Gastrocnemius medialis (tissue), 4 donors: Measurements from ENCODE around the gene AUTS2.

Source experiments
- CTCF ChIP-seq, 5 experiments: fragments of 450-650 bp in 3 of 5; fragments of 200-600 bp in 2 of 5; sonication (generic) in 2 of 5; IDR thresholded peaks in 4 of 5; conservative IDR thresholded peaks in 1 of 5; 1 replicate in 4 of 5; 2 replicates in 1 of 5; pipeline ENCODE4 v1.5.1; 2016 to 2019; ENCODE audit warnings: antibody characterized with exemption in 5 of 5, mild to moderate bottlenecking in 3 of 5, moderate library complexity in 3 of 5
- POLR2A ChIP-seq, 2 donors: fragments of 450-650 bp; IDR thresholded peaks; one replicate each; pipeline ENCODE4 v1.6.1; 2017; ENCODE audit warnings: antibody characterized with exemption in 2 of 2, mild to moderate bottlenecking in 2 of 2, moderate library complexity in 2 of 2

DNA sequence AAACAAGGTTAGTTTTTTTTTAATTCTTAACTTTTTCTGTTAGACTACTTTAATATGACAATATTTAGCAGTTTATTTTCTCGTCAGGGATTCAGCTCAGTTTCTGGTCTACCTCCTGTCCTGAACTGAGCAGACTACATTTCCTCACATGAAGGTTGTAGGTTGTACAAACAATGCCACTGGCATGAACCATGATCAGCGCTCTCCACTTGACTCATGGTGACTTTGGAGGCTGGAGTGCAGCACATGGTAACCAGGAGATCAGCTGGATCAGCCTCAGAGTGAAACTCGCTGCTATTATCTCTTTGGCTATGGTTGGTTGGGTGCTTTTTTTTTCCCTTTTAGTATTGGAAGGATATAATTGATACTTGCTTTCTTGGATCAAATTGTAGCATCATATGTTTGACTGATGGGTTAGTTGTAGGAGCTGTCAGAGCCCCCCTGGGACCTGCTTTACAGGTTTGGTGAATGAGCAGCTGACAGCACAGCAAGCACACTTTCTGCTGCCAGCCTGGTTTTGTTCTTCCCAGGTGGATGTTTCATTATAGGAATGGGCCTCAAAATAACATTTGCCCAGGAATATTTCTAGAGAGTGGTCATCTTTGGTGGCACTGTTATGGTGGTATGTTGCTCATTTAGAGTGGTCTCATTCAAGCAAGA is 556.4 kb downstream of the AUTS2 start:
- TF ChIP-seq CTCF (IDR thresholded peaks at IDR 0.05 in 4 of 5, conservative IDR thresholded peaks at IDR 0.05 in 1 of 5), result no peak
- no peak for TF ChIP-seq POLR2A (IDR thresholded peaks at IDR 0.05)
